HCT116 (cell line): ENCODE data around the gene FMN1. TPM values are rescaled to one million over a fixed set of nuclear protein-coding genes. Genes with fewer than 3 reads are reported as not detected.
A peak's percentile ranks its signal among the peaks of the same experiment; 100 is the strongest.

Experiments
- ATAC-seq: fragments of 200-7000 bp; cut with Tn5 transposase; 2 replicates; pipeline ENCODE4 v1.9.1; 2020; ENCODE audit warnings: mild to moderate bottlenecking, moderate library complexity
- BruUV-seq: library from RNA; stranded (reverse); fragments of 400-500 nt; replicated peaks from 2 replicates; lab custom pipeline; 2021; lab: Mats Ljungman, UMichigan
- CTCF ChIA-PET: fragments of 300-600 bp; sonication (Branson Sonifier 250); formaldehyde crosslinking; loops from one replicate; lab custom pipeline; 2021; ENCODE audit warnings: antibody characterized with exemption; lab: Charles Lee
- POLR2A ChIA-PET: fragments of 300-600, 350-600 bp; sonication (Branson Sonifier 250); formaldehyde crosslinking; loops from one replicate; lab custom pipeline; 2021; ENCODE audit warnings: antibody characterized with exemption; lab: Charles Lee
- RAD21 ChIA-PET, 2 experiments: fragments of 300-600 bp; sonication (Branson Sonifier 250); formaldehyde crosslinking; loops; one replicate each; lab custom pipeline; 2023; ENCODE audit warnings: low total read pairs in 2 of 2; ENCODE audit not compliant: uncharacterized antibody in 2 of 2, unreplicated experiment in 2 of 2, low non-redundant PET in 1 of 2; lab: Charles Lee
- DNase-seq: peaks from one replicate; pipeline ENCODE4 v3.0.0-alpha.2; 2010; ENCODE audit warnings: low read depth, low spot score
- H2AFZ ChIP-seq: fragments of 200-600 bp; shearing (Covaris generic), sonication (generic); 2 replicates; pipeline ENCODE4 v1.6.1; 2017; ENCODE audit warnings: low read depth, mixed run types, mixed read lengths, antibody characterized with exemption, low read length; ENCODE audit not compliant: poor library complexity, severe bottlenecking
- H3K27ac ChIP-seq: 2 replicates; pipeline ENCODE4 v1.5.1; 2012; ENCODE audit warnings: low read depth, low read length
- H3K27me3 ChIP-seq: fragments of 200-600 bp; sonication (generic); 2 replicates; pipeline ENCODE4 v1.6.1; 2016; ENCODE audit warnings: mixed run types, low read length, mixed read lengths; ENCODE audit not compliant: insufficient read depth
- H3K36me3 ChIP-seq, 2 experiments: fragments of 200-500 bp in 1 of 2; fragments of 200-600 bp in 1 of 2; sonication (Bioruptor generic) in 1 of 2; sonication (generic) in 1 of 2; 2 replicates each; pipeline versions ENCODE4 v1.5.1 to v1.6.1; 2014 to 2016; ENCODE audit warnings: low read length in 2 of 2, inconsistent platforms in 1 of 2, mixed read lengths in 1 of 2, mixed run types in 1 of 2; ENCODE audit not compliant: insufficient read depth in 2 of 2, control insufficient read depth in 1 of 2
- H3K4me1 ChIP-seq, 2 experiments: fragments of 200-600 bp in 1 of 2; sonication (generic) in 1 of 2; 2 replicates each; pipeline versions ENCODE4 v1.5.1 to v1.6.1; 2012 to 2017; ENCODE audit warnings: low read length in 2 of 2, inconsistent platforms in 1 of 2, mild to moderate bottlenecking in 1 of 2, mixed read lengths in 1 of 2, mixed run types in 1 of 2, moderate library complexity in 1 of 2; ENCODE audit not compliant: insufficient read depth in 2 of 2, control insufficient read depth in 1 of 2
- H3K4me2 ChIP-seq: fragments of 200-600 bp; sonication (generic); 2 replicates; pipeline ENCODE4 v1.6.1; 2017; ENCODE audit warnings: mixed run types, low read length, mixed read lengths
- H3K4me3 ChIP-seq, 2 experiments: fragments of 200-600 bp in 1 of 2; sonication (generic) in 1 of 2; replicated peaks in 1 of 2; 2 replicates each; pipeline ENCODE4 v1.5.1; 2011 to 2016; ENCODE audit warnings: low read length in 2 of 2, control low read depth in 1 of 2, low read depth in 1 of 2, mild to moderate bottlenecking in 1 of 2, mixed read lengths in 1 of 2, mixed run types in 1 of 2
- H3K79me2 ChIP-seq: fragments of 200-600 bp; sonication (generic); 2 replicates; pipeline ENCODE4 v1.6.1; 2017; ENCODE audit warnings: mild to moderate bottlenecking, mixed run types, low read length, moderate library complexity, mixed read lengths; ENCODE audit not compliant: insufficient read depth
- H3K9ac ChIP-seq: fragments of 200-600 bp; sonication (generic); 2 replicates; pipeline ENCODE4 v1.6.1; 2016; ENCODE audit warnings: low read length, mixed read lengths
- H3K9me2 ChIP-seq: fragments of 200-600 bp; sonication (generic), shearing (Covaris generic); 2 replicates; pipeline ENCODE4 v1.6.1; 2017; ENCODE audit warnings: mixed run types, mild to moderate bottlenecking, moderate library complexity; ENCODE audit not compliant: insufficient read depth
- H3K9me3 ChIP-seq, 2 experiments: fragments of 200-500 bp in 1 of 2; fragments of 200-600 bp in 1 of 2; sonication (Bioruptor generic) in 1 of 2; sonication (generic) in 1 of 2; 2 replicates each; pipeline ENCODE4 v1.6.1; 2014 to 2017; ENCODE audit warnings: low read length in 2 of 2, mixed read lengths in 2 of 2, inconsistent platforms in 1 of 2, low read depth in 1 of 2, mild to moderate bottlenecking in 1 of 2, mixed run types in 1 of 2, moderate library complexity in 1 of 2; ENCODE audit not compliant: control insufficient read depth in 1 of 2, insufficient read depth in 1 of 2
- H4K20me1 ChIP-seq: fragments of 200-600 bp; sonication (generic), shearing (Covaris generic); 2 replicates; pipeline ENCODE4 v1.6.1; 2017; ENCODE audit warnings: mixed run types, mild to moderate bottlenecking, moderate library complexity; ENCODE audit not compliant: insufficient read depth
- ATF3 ChIP-seq: IDR thresholded peaks from 2 replicates; pipeline ENCODE4 v1.6.1; 2012
- CBX3 ChIP-seq: IDR thresholded peaks from 2 replicates; pipeline ENCODE4 v1.6.1; 2012; ENCODE audit warnings: low read depth
- EGR1 ChIP-seq: IDR thresholded peaks from 2 replicates; pipeline ENCODE4 v1.6.1; 2012; ENCODE audit warnings: low read depth
- ELF1 ChIP-seq: IDR thresholded peaks from 2 replicates; pipeline ENCODE4 v1.6.1; 2012; ENCODE audit warnings: low read depth, borderline replicate concordance
- EZH2phosphoT487 ChIP-seq: fragments of 200-600 bp; IDR thresholded peaks from 2 replicates; pipeline ENCODE4 v1.6.1; 2018; ENCODE audit warnings: antibody characterized with exemption, borderline replicate concordance
- FOSL1 ChIP-seq: IDR thresholded peaks from 2 replicates; pipeline ENCODE4 v1.6.1; 2012; ENCODE audit warnings: low read depth
- JUND ChIP-seq: IDR thresholded peaks from 2 replicates; pipeline ENCODE4 v1.6.1; 2012
- MAX ChIP-seq: IDR thresholded peaks from 2 replicates; pipeline ENCODE4 v1.6.1; 2012
- POLR2A ChIP-seq: IDR thresholded peaks from 2 replicates; pipeline ENCODE4 v1.7.0; 2011; ENCODE audit warnings: borderline replicate concordance; ENCODE audit not compliant: insufficient read depth, insufficient read length; ENCODE audit errors: extremely low read depth
- RAD21 ChIP-seq: IDR thresholded peaks from 2 replicates; pipeline ENCODE4 v1.6.1; 2012; ENCODE audit warnings: low read depth, mild to moderate bottlenecking
- YY1 ChIP-seq: IDR thresholded peaks from 2 replicates; pipeline ENCODE4 v1.6.1; 2011; ENCODE audit warnings: low read length, low read depth, moderate library complexity, mild to moderate bottlenecking; ENCODE audit not compliant: insufficient replicate concordance; ENCODE audit errors: extremely low read depth
- ZBTB33 ChIP-seq: IDR thresholded peaks from 2 replicates; pipeline ENCODE4 v1.6.1; 2011; ENCODE audit warnings: mild to moderate bottlenecking, low read length, moderate library complexity; ENCODE audit not compliant: insufficient replicate concordance; ENCODE audit errors: extremely low read depth
- ZFX ChIP-seq: fragments of 450-650 bp; IDR thresholded peaks from 2 replicates; pipeline ENCODE4 v1.6.1; 2017
- intact Hi-C: fragments of 100-400 bp; cut with micrococcal nuclease; formaldehyde crosslinking; loops from 2 replicates; pipeline ENCODE4 v1.10.0; 2022
- total RNA-seq: library from RNA; stranded (reverse); gene quantifications from one replicate; pipeline ENCODE4 v1.2.1, GENCODE V29; 2021; ENCODE audit not compliant: unreplicated experiment

Gene FMN1
- total RNA-seq, 1 experiment from 2014 or later, result 0.39 TPM

GRCh38 chr15:33026614-33027013 is 167.9 kb downstream of the FMN1 start:
- ChIA-PET RAD21 (no interaction called here), CTCF (no interaction called here), POLR2A (no interaction called here)
- Histone ChIP-seq H3K4me3 (no peak overlapping the region), H3K9me2 (no peaks in the 10 kb centered on the region), H3K36me3 (no peaks in the 10 kb centered on the region), H3K9ac (no peak overlapping the region), H3K4me1 (peaks cover 10 to 13% of the 10 kb centered on the region in 2 experiments; a peak in 3 of 4 replicates), H3K27ac (no peak overlapping the region), H3K9me3 (no peaks in the 10 kb centered on the region), H3K4me2 (no peak overlapping the region), H4K20me1 (no peaks in the 10 kb centered on the region), H3K27me3 (no peaks in the 10 kb centered on the region), H3K79me2 (no peaks in the 10 kb centered on the region), H2AFZ (no peak overlapping the region)
- no peak for ATAC-seq
- DNase-seq, result no peak
- no TSS peak for BruUV-seq
- TF ChIP-seq FOSL1 (no peak), ATF3 (no peak), MAX (no peak)
- intact Hi-C loops, result no loop called here

- no TSS peak for BruUV-seq
- no peak overlapping the region for H3K9ac ChIP-seq
- TF ChIP-seq ZFX (no peak), POLR2A (no peak), RAD21 (no peak), ELF1 (no peak), JUND (no peak), MAX (no peak), EZH2phosphoT487 (no peak), ZBTB33 (no peak), EGR1 (no peak), CBX3 (no peak), YY1 (no peak)
- no peaks in the 10 kb centered on the region for H3K27me3 ChIP-seq
- peak overlapping the region; percentile 31 for H3K4me2 ChIP-seq
- no peaks in the 10 kb centered on the region for H3K9me3 ChIP-seq
- H3K36me3 ChIP-seq, result no peaks in the 10 kb centered on the region
- H2AFZ ChIP-seq, result peak overlapping the region; percentile 97
- no peaks in the 10 kb centered on the region for H4K20me1 ChIP-seq
- ChIA-PET RAD21 (interaction anchor here (1.5 to 1.7 kb wide), 2 partner anchors 110 kb away, joined by 5 read pairs; no protein-coding TSS in a partner anchor), POLR2A (interaction anchor here (0.7 kb wide), 1 partner anchor 8 kb away, joined by 3 read pairs; no protein-coding TSS in a partner anchor), CTCF (interaction anchor here (1.2 to 3.0 kb wide), 6 partner anchors 9 to 373 kb away, joined by 3 to 32 read pairs (median 7); no protein-coding TSS in a partner anchor)
- no peak overlapping the region for H3K27ac ChIP-seq
- H3K4me3 ChIP-seq, result no peak overlapping the region
- H3K79me2 ChIP-seq, result no peaks in the 10 kb centered on the region
- H3K9me2 ChIP-seq, result no peaks in the 10 kb centered on the region
- peak; percentile 61 for ATAC-seq
- peaks cover 10 to 13% of the 10 kb centered on the region in 2 experiments; a peak in 3 of 4 replicates for H3K4me1 ChIP-seq
- no peak for DNase-seq
- intact Hi-C loops, result loop anchor here (1.0 to 5.0 kb wide), 2 partner anchors 55 to 110 kb away; no protein-coding TSS in a partner anchor
Observed at GRCh38 chr15:33022629-33023028, 171.9 kb downstream of the FMN1 start.
